ENCODE data around the gene SESTD1. TPM values are rescaled to one million over a fixed set of nuclear protein-coding genes. Genes with fewer than 3 reads are reported as not detected.

Gene SESTD1
- polyA plus RNA-seq, 2 of the 4 experiments (the other 2 are of a cell fraction), result 12.6 to 26.0 TPM

DNA sequence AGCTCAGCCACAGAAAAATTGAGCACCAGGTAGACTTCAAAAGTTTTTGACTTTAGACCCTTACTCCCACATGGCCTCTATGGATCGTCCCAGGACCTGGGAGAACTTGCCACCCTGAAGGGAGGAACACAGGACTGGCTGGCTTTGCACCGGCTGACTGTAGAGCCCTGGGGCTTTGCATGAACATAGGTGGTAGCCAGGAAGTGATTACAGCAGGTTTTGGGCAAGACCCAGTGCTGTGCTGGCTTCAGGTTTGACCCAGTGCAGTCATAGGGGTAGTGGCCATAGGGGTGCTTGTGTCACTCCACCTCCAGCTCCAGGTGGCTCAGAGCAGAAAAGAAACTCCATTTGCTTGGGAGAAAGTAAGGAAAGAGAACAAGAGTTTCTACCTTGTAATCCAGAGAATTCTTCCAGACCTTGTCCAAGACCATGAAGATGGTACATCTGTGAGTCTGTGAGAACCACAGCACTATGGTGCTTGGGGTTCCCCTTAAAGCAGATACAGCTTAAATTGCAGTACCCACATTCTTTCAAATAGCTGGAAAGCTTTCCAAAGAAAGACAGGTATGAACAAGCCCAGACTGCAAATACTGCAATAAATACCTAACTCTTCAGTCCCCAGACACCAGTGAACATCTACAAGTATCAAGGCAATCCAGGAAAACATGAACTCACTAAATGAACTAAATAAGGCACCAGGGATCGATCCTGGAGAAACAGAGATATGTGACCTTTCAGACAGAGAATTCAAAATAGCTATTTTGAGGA lies 13.0 kb upstream of the SESTD1 start:
- ATAC-seq (no peak), DNase-seq (ENCODE audit: low read depth in 1 of 2, low spot score in 1 of 2) (no peak), FAIRE-seq (no peak)
- TF ChIP-seq TFCP2L1 (CRISPR knock-in tag; IDR thresholded peaks at IDR 0.05), result no peak
- no peak for TF ChIP-seq TP53 (CRISPR knock-in tag; IDR thresholded peaks at IDR 0.05)
- H3K9me3 ChIP-seq, result no peaks in the 10 kb centered on the region
- no peak overlapping the region for H3K4me3 ChIP-seq
- POLR2A ChIA-PET, result no interaction called here
- no peak overlapping the region for H3K27ac ChIP-seq
- no peak overlapping the region for H3K4me2 ChIP-seq
- CTCF ChIA-PET, result no interaction called here
- 56% methylated on average over 3 of the region's 3 CpGs for WGBS (ENCODE audit: missing lambda C conversion rate)
- H3K4me1 ChIP-seq, result peaks cover 25% of the 10 kb centered on the region

DNA sequence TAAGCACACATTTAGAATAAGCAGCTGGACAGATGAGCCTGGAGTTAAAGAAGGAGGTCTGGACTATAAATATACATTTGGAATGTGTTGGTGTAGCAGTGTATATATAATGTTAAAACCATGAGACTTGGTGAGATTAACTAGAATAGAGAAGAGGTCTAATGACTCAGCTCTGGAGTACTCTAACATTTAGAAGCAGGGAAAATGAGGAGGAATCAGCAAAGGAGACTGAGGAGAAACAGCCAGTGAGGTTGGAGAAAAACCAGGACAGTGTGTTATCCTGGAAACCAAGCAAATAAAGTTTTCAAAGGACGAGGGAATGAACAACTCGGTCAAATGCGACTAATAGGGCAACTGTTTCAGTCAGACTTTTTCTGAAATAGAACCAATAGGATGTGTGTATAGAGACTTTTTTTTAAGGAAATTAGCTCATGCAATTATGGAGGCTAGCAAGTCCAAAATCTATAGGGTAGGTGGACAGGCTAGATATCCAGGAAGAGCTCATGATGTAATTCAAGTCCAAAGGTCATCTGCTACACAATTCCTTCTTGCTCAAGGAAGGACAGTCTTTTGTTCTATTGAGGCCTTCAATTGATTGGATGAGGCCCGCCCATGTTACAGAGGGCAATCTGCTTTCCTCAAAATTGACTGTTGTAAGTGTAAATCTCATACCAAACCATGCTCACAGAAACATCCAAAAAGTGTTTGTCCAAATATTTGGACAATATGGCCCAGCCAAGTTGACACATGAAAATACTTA lies 10.8 kb upstream of the SESTD1 start:
- Histone ChIP-seq H3K9me3 (no peaks in the 10 kb centered on the region), H3K27ac (no peak overlapping the region; a peak in 1 of 6 replicates), H3K4me2 (peak overlapping the region; percentile 28; the same call in 1 of the 3 replicates), H3K4me1 (peaks cover 41% of the 10 kb centered on the region), H3K4me3 (no peak overlapping the region)
- no peak for ATAC-seq
- TF ChIP-seq, protein P1, sequence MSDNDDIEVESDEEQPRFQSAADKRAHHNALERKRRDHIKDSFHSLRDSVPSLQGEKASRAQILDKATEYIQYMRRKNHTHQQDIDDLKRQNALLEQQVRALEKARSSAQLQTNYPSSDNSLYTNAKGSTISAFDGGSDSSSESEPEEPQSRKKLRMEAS (IDR thresholded peaks at IDR 0.05), result no peak
- TF ChIP-seq SREBF2 (IDR thresholded peaks at IDR 0.05) (no peak), TP53 (CRISPR knock-in tag; IDR thresholded peaks at IDR 0.05) (no peak), MAZ (IDR thresholded peaks at IDR 0.05; ENCODE audit: borderline replicate concordance, low read depth, low read length) (no peak), HDAC2 (IDR thresholded peaks at IDR 0.05) (no peak), FOSL2 (IDR thresholded peaks at IDR 0.05) (no peak), FOSL2 (CRISPR knock-in tag; IDR thresholded peaks at IDR 0.05) (no peak), NPAS2 (CRISPR knock-in tag; IDR thresholded peaks at IDR 0.05; ENCODE audit: borderline replicate concordance) (no peak), KDM1A (IDR thresholded peaks at IDR 0.05; ENCODE audit: low read depth) (no peak), EP300 (IDR thresholded peaks at IDR 0.05) (no peak), SMC3 (IDR thresholded peaks at IDR 0.05) (no peak), ZNF302 (CRISPR knock-in tag; IDR thresholded peaks at IDR 0.05) (no peak)
- FAIRE-seq, result no peak
- peak in 1 of 2 experiments; percentile 14 for DNase-seq (ENCODE audit: low read depth in 1 of 2, low spot score in 1 of 2)
- ChIA-PET CTCF (no interaction called here), POLR2A (no interaction called here)
- WGBS (ENCODE audit: missing lambda C conversion rate), result 82% methylated on average over 4 of the region's 4 CpGs

DNA sequence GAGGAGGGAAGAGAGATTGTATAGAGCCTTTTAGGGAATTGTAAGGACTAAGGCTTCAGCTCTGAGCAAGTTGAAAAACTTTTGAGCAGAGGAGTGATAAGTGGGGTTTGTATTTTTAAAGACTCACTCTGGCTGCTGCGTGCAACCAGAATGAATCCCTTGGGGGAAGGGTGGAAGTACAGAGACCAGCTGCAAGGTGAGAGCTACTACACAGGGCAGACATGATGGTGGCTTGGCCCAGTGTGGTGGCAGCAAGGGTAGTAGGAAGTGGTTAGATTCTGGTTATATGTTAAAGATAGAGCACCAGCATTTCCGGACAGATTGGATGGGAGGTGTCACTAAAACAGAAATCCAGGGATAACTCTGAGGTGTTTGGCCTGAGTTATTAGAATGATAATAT lies 10.1 kb upstream of the SESTD1 start:
- DNase-seq (ENCODE audit: low read depth in 1 of 2, low spot score in 1 of 2) (no peak), ATAC-seq (no peak), FAIRE-seq (no peak)
- peaks cover 41% of the 10 kb centered on the region for H3K4me1 ChIP-seq
- ChIA-PET CTCF (no interaction called here), POLR2A (no interaction called here)
- H3K9me3 ChIP-seq, result no peaks in the 10 kb centered on the region
- H3K4me2 ChIP-seq, result no peak overlapping the region
- H3K27ac ChIP-seq, result peak overlapping the region in 1 of 2 experiments; percentile 6; a peak in 1 of 6 replicates
- TF ChIP-seq, protein P2, sequence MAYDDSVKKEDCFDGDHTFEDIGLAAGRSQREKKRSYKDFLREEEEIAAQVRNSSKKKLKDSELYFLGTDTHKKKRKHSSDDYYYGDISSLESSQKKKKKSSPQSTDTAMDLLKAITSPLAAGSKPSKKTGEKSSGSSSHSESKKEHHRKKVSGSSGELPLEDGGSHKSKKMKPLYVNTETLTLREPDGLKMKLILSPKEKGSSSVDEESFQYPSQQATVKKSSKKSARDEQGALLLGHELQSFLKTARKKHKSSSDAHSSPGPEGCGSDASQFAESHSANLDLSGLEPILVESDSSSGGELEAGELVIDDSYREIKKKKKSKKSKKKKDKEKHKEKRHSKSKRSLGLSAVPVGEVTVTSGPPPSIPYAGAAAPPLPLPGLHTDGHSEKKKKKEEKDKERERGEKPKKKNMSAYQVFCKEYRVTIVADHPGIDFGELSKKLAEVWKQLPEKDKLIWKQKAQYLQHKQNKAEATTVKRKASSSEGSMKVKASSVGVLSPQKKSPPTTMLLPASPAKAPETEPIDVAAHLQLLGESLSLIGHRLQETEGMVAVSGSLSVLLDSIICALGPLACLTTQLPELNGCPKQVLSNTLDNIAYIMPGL (CRISPR knock-in tag; IDR thresholded peaks at IDR 0.05; ENCODE audit: borderline replicate concordance), result no peak
- TF ChIP-seq ZC3H11A (IDR thresholded peaks at IDR 0.05) (no peak), EHMT2 (IDR thresholded peaks at IDR 0.05; ENCODE audit: low read depth) (no peak)
- TF ChIP-seq, protein P3, sequence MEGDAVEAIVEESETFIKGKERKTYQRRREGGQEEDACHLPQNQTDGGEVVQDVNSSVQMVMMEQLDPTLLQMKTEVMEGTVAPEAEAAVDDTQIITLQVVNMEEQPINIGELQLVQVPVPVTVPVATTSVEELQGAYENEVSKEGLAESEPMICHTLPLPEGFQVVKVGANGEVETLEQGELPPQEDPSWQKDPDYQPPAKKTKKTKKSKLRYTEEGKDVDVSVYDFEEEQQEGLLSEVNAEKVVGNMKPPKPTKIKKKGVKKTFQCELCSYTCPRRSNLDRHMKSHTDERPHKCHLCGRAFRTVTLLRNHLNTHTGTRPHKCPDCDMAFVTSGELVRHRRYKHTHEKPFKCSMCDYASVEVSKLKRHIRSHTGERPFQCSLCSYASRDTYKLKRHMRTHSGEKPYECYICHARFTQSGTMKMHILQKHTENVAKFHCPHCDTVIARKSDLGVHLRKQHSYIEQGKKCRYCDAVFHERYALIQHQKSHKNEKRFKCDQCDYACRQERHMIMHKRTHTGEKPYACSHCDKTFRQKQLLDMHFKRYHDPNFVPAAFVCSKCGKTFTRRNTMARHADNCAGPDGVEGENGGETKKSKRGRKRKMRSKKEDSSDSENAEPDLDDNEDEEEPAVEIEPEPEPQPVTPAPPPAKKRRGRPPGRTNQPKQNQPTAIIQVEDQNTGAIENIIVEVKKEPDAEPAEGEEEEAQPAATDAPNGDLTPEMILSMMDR (IDR thresholded peaks at IDR 0.05), result no peak
- WGBS (ENCODE audit: missing lambda C conversion rate), result 97% methylated on average over 2 of the region's 2 CpGs
- no peak overlapping the region for H3K4me3 ChIP-seq
